NCI-H1694 (cell line): ENCODE measurements around the gene PEMT.

Source experiments
- DNase-seq: peaks from one replicate; lab custom pipeline; 2025; lab: John Stamatoyannopoulos, UW

PEMT gene

GRCh38 chr17:17503566-17504130, 87.9 kb downstream of the PEMT start:
- DNase-seq, result no peak

- DNase-seq, result no peak
Observed at GRCh38 chr17:17502741-17503565, 88.6 kb downstream of the PEMT start.

- DNase-seq, result no peak
Observed at GRCh38 chr17:17500999-17501605, 90.4 kb downstream of the PEMT start.

- DNase-seq, result no peak
Observed at GRCh38 chr17:17499402-17500145, 91.9 kb downstream of the PEMT start.

GRCh38 chr17:17498606-17499301, 92.8 kb downstream of the PEMT start:
- no peak for DNase-seq

- no peak for DNase-seq
Observed at GRCh38 chr17:17497845-17498520, 93.5 kb downstream of the PEMT start.

- DNase-seq, result no peak
Observed at GRCh38 chr17:17497065-17497844, 94.3 kb downstream of the PEMT start.

- peak; percentile 72 for DNase-seq
Observed at GRCh38 chr17:17496189-17497064, 95.1 kb downstream of the PEMT start, which contains the start of gene RASD1. RASD1 (minus strand) TSS chr17:17496395; CDS start chr17:17496181, 214 bp downstream.

GRCh38 chr17:17495536-17496188, 95.8 kb downstream of the PEMT start:
- no peak for DNase-seq

GRCh38 chr17:17494870-17495535, 96.5 kb downstream of the PEMT start:
- DNase-seq, result no peak

GRCh38 chr17:17494499-17494869, 97.0 kb downstream of the PEMT start:
- DNase-seq, result no peak

- no peak for DNase-seq
Observed at GRCh38 chr17:17493986-17494466, 97.5 kb downstream of the PEMT start.

GRCh38 chr17:17493249-17493985, 98.1 kb downstream of the PEMT start:
- DNase-seq, result no peak

- DNase-seq, result no peak
Observed at GRCh38 chr17:17492571-17492970, 98.9 kb downstream of the PEMT start.

GRCh38 chr17:17492085-17492484, 99.4 kb downstream of the PEMT start:
- DNase-seq, result no peak

- DNase-seq, result peak; percentile 93
Observed at GRCh38 chr17:17491546-17491988, 99.9 kb downstream of the PEMT start.

GRCh38 chr17:17491031-17491471, 100.5 kb downstream of the PEMT start:
- DNase-seq, result no peak
